Mesendoderm (in vitro differentiated cells): ENCODE measurements around the gene APOE.

ENCODE experiments used
- DNase-seq: peaks from one replicate; pipeline ENCODE4 v3.0.0; 2013
- H2AK5ac ChIP-seq: 2 replicates; pipeline ENCODE4 v1.6.1; 2013; ENCODE audit warnings: low read length, inconsistent platforms
- H2BK120ac ChIP-seq: 2 replicates; pipeline ENCODE4 v1.6.1; 2013; ENCODE audit warnings: low read depth, mild to moderate bottlenecking, low read length, moderate library complexity, mixed read lengths
- H2BK15ac ChIP-seq: replicated peaks from 2 replicates; pipeline ENCODE4 v1.6.1; 2013; ENCODE audit warnings: low read depth, mild to moderate bottlenecking, moderate library complexity
- H2BK5ac ChIP-seq: 2 replicates; pipeline ENCODE4 v1.6.1; 2013; ENCODE audit warnings: low read length, inconsistent platforms
- H3K18ac ChIP-seq: 2 replicates; pipeline ENCODE4 v1.6.1; 2013; ENCODE audit warnings: mild to moderate bottlenecking, low read length, mixed read lengths
- H3K23ac ChIP-seq: one replicate; pipeline ENCODE4 v1.6.1; 2013; ENCODE audit warnings: low read length
- H3K27ac ChIP-seq: 2 replicates; pipeline ENCODE4 v1.5.1; 2013; ENCODE audit warnings: low read depth, mild to moderate bottlenecking, inconsistent platforms, low read length, moderate library complexity
- H3K27me3 ChIP-seq: 2 replicates; pipeline ENCODE4 v1.6.1; 2013; ENCODE audit warnings: low read length, control low read depth, mild to moderate bottlenecking, inconsistent platforms; ENCODE audit not compliant: insufficient read depth, poor library complexity
- H3K36me3 ChIP-seq: 2 replicates; pipeline ENCODE4 v1.6.1; 2013; ENCODE audit warnings: low read length, inconsistent platforms; ENCODE audit not compliant: control insufficient read depth, insufficient read depth
- H3K4ac ChIP-seq: one replicate; pipeline ENCODE4 v1.6.1; 2013; ENCODE audit warnings: low read depth, mild to moderate bottlenecking, low read length, moderate library complexity
- H3K4me1 ChIP-seq: 2 replicates; pipeline ENCODE4 v1.6.1; 2013; ENCODE audit warnings: low read depth, low read length, inconsistent platforms; ENCODE audit not compliant: control insufficient read depth
- H3K4me2 ChIP-seq: 2 replicates; pipeline ENCODE4 v1.6.1; 2013; ENCODE audit warnings: low read length
- H3K4me3 ChIP-seq: 2 replicates; pipeline ENCODE4 v1.5.1; 2013; ENCODE audit warnings: mild to moderate bottlenecking, low read length
- H3K56ac ChIP-seq: one replicate; pipeline ENCODE4 v1.6.1; 2013; ENCODE audit warnings: low read length
- H3K79me1 ChIP-seq: 2 replicates; pipeline ENCODE4 v1.6.1; 2013; ENCODE audit warnings: low read length, inconsistent platforms
- H3K79me2 ChIP-seq: 2 replicates; pipeline ENCODE4 v1.6.1; 2013; ENCODE audit warnings: mild to moderate bottlenecking, low read length; ENCODE audit not compliant: control insufficient read depth, insufficient read depth
- H3K9ac ChIP-seq: 2 replicates; pipeline ENCODE4 v1.6.1; 2013; ENCODE audit warnings: low read length, inconsistent platforms
- H4K5ac ChIP-seq: one replicate; pipeline ENCODE4 v1.6.1; 2013; ENCODE audit warnings: low read length
- H4K8ac ChIP-seq: one replicate; pipeline ENCODE4 v1.6.1; 2013; ENCODE audit warnings: low read depth, mild to moderate bottlenecking, control low read depth, low read length, moderate library complexity
- WGBS: extraction: QIAGEN DNeasy Blood & Tissue Kit; methylation state at CpG from one replicate; pipeline ENCODE4 v1.1.7; 2013; ENCODE audit warnings: low lambda C conversion rate, missing lambda C conversion rate; ENCODE audit not compliant: insufficient coverage; ENCODE audit errors: extremely low coverage; 5-methylcytosine and 5-hydroxymethylcytosine counted together

Gene APOE

DNA sequence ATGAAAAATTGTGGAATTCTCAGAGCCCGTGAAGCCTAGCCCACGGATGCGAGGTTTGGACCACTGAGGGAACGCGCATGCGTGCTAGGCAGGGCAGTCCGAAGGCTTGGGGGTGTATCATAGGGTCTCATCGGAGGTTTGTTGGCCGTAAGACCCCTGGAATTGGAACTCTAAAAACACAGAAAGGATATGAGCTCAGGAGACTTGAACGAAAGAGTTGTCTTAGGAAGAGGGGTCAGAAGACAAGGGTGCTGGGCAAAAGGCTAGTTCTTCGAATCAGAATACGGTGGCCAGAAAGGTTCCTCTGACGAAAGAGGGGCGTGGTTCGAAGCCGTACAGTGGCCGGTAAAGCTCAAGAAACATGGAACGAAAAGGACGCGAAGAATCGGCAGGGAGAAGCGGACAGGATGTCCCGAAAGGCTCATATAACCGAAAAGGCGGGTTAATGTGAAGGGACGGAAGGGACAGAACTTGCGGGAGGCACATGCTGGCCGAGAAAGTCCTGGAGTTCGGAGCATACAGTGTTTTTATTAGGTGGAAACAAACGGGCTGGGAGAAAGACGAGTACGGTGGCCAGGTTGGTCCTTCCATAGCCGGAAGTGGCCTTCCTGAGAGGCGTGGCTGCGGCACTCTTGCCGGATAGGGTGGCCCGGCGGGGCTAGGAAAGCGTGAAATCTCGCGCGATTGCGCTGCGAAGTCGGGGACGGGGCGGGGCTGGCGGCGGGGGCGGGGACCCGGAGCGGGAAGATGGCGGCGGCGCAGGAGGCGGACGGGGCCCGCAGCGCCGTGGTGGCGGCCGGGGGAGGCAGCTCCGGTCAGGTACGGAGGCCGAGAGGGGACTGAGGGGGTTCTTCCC, 49.3 kb downstream of the APOE start, which contains the start of gene CLPTM1:
TSS of gene CLPTM1 (plus strand) at position 732 of the 856 bp plus-strand sequence. CDS start at position 748, 16 bp downstream.
- no CpG with 5 or more reads among the region's 65 CpGs for WGBS
- peak within 1 kb of the TSS; percentile 93 for H3K4ac ChIP-seq
- peak within 1 kb of the TSS; percentile 92 for H3K4me3 ChIP-seq
- no peak within 1 kb of the TSS for H2AK5ac ChIP-seq
- H3K9ac ChIP-seq, result peak within 1 kb of the TSS; percentile 98
- H2BK5ac ChIP-seq, result peak within 1 kb of the TSS; percentile 93
- peak within 1 kb of the TSS; percentile 98 for H4K8ac ChIP-seq
- peak; percentile 98 for DNase-seq
- no peak within 1 kb of the TSS for H2BK120ac ChIP-seq
- H3K27ac ChIP-seq, result peak within 1 kb of the TSS; percentile 95
- peak within 1 kb of the TSS; percentile 94 for H3K4me2 ChIP-seq
- H3K4me1 ChIP-seq, result no peaks in the 10 kb centered on the region
- H2BK15ac ChIP-seq, result no peak within 1 kb of the TSS
- H3K18ac ChIP-seq, result peak within 1 kb of the TSS; percentile 78
- peak within 1 kb of the TSS; percentile 48 for H3K23ac ChIP-seq
- peak within 1 kb of the TSS; percentile 100 for H3K56ac ChIP-seq
- H3K79me1 ChIP-seq, result peaks cover 26% of the 10 kb centered on the region
- peaks cover 38% of the 10 kb centered on the region for H3K79me2 ChIP-seq
- H3K27me3 ChIP-seq, result no peaks in the 10 kb centered on the region
- no peaks in the 10 kb centered on the region for H3K36me3 ChIP-seq
- peak within 1 kb of the TSS; percentile 88 for H4K5ac ChIP-seq

DNA sequence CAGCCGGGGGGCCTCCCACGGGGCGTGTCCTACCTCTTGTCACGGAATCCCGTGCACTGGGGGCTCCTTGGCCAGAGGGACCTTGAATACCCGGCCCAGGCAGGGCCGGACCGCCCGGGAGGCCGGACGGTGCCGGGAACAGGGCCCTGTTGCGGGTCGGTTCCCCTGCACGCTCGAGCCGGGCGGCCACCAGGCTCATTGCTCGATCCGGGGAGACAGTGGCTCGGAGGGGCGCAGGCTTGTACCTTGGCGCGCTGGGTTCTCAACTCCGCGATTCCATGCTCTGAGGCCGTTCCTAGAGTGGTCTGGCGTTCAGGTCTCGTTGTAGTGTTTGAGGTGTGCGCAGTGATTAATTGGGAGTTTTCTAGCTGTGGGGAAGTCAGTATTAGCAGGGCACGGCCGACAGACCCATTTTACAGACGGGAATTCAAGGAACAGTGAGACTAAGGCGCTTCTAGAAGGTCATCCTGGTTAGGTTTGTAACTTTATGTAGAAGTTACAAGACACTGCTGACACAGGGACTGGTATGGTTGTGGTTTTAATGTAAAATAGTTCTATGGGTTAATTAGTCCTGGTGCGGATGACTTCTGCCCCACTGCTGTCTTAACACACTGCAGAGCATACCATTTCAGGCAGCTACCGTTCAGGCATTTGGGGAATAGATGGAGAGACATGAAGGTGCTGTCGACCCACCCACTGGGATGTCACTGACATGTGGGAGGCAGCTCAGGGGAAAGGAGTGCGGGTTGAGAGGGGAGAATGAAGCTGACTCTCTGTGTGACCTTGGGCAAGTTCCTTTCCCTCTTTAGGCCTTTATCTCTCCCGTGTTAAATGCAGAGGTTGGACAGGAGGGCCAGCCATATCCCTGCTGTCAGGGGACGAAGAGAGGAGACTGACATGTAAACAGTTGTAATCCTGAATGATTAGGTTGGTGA, 50.2 kb downstream of the APOE start:
- H2BK120ac ChIP-seq, result no peak overlapping the region

DNA sequence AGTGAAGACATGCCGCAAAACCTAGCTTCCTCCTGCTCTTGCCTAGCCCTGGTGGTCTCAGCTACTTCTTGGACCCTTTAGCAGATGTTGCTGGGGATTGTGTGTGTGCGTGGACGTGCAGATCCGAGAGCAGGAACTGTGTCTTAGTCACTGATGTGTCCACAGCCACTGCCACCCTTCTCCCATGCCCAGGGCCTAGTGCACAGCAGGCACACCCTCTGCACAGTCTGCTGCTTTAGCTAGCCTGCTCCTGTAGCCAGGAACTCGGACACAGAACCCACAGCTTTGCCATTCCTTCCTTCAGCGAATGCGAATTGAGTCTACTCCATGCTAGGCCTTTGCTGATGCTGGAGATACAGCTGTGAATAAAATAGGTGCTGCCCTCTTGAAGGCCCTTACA, 51.9 kb downstream of the APOE start:
- H3K4me2 ChIP-seq, result no peak overlapping the region
- no peak overlapping the region for H2BK5ac ChIP-seq
- no peak overlapping the region for H3K23ac ChIP-seq
- H3K4ac ChIP-seq, result no peak overlapping the region
- H2BK120ac ChIP-seq, result no peak overlapping the region
- H3K56ac ChIP-seq, result no peak overlapping the region
- no peak overlapping the region for H2AK5ac ChIP-seq
- H3K79me2 ChIP-seq, result peaks cover 49% of the 10 kb centered on the region
- H4K8ac ChIP-seq, result no peak overlapping the region
- no peak overlapping the region for H3K9ac ChIP-seq
- H2BK15ac ChIP-seq, result no peak overlapping the region
- peaks cover 43% of the 10 kb centered on the region for H3K79me1 ChIP-seq
- H3K18ac ChIP-seq, result no peak overlapping the region
- no peaks in the 10 kb centered on the region for H3K27me3 ChIP-seq
- peaks cover 1% of the 10 kb centered on the region for H3K36me3 ChIP-seq
- no peak overlapping the region for H3K4me3 ChIP-seq
- no peak overlapping the region for H4K5ac ChIP-seq
- DNase-seq, result no peak
- no peaks in the 10 kb centered on the region for H3K4me1 ChIP-seq
- H3K27ac ChIP-seq, result no peak overlapping the region
- no CpG with 5 or more reads among the region's 7 CpGs for WGBS

More for the DNA sequence above, 50.2 kb downstream of the APOE start:
- no peak overlapping the region for H2BK5ac ChIP-seq
- H3K23ac ChIP-seq, result peak overlapping the region; percentile 48
- peak overlapping the region; percentile 94 for H3K4me2 ChIP-seq
- WGBS, result no CpG with 5 or more reads among the region's 40 CpGs
- H3K18ac ChIP-seq, result peak overlapping the region; percentile 78
- H3K9ac ChIP-seq, result peak overlapping the region; percentile 97
- H3K79me2 ChIP-seq, result peaks cover 47% of the 10 kb centered on the region
- no peak overlapping the region for H3K27ac ChIP-seq
- no peak overlapping the region for H4K8ac ChIP-seq
- H3K4me3 ChIP-seq, result peak overlapping the region; percentile 92
- peaks cover 35% of the 10 kb centered on the region for H3K79me1 ChIP-seq
- no peaks in the 10 kb centered on the region for H3K27me3 ChIP-seq
- no peak overlapping the region for H2AK5ac ChIP-seq
- no peaks in the 10 kb centered on the region for H3K4me1 ChIP-seq
- no peak overlapping the region for H2BK15ac ChIP-seq
- H4K5ac ChIP-seq, result no peak overlapping the region
- H3K4ac ChIP-seq, result peak overlapping the region; percentile 28
- DNase-seq, result no peak
- H3K56ac ChIP-seq, result peak overlapping the region; percentile 93
- no peaks in the 10 kb centered on the region for H3K36me3 ChIP-seq

DNA sequence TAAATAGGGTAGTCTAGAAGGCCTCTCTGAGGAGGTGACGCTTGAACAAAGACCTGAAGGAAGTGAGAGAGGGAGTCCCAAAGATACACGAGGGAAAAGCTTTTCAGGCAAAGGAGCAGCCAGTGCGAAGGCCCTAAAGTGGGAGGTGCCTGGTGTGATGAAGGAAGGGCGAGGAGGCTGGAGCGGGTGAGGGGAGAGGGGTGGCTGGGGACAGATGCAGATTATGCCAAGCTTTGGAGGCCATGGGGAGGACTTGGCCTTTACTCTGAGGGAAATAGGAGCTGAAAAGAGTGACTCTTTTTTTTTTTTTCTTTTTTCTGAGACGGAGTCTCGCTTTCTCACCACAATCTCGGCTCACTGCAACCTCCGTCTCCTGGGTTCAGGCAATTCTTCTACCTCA, 52.5 kb downstream of the APOE start:
- Histone ChIP-seq H3K79me2 (peaks cover 49% of the 10 kb centered on the region), H3K4me3 (no peak overlapping the region), H3K27ac (no peak overlapping the region), H3K79me1 (peaks cover 43% of the 10 kb centered on the region), H3K4me1 (no peaks in the 10 kb centered on the region), H3K18ac (no peak overlapping the region), H3K36me3 (peaks cover 1% of the 10 kb centered on the region), H3K4ac (no peak overlapping the region), H3K56ac (no peak overlapping the region), H2BK5ac (no peak overlapping the region), H3K9ac (no peak overlapping the region), H3K23ac (no peak overlapping the region), H3K27me3 (no peaks in the 10 kb centered on the region), H2AK5ac (no peak overlapping the region), H4K8ac (no peak overlapping the region), H2BK120ac (no peak overlapping the region), H3K4me2 (no peak overlapping the region), H4K5ac (no peak overlapping the region), H2BK15ac (no peak overlapping the region)
- no peak for DNase-seq
- no CpG with 5 or more reads among the region's 9 CpGs for WGBS
